ENCODE results near the gene HNF1B. TPM values are rescaled to one million over a fixed set of nuclear protein-coding genes. Genes with fewer than 3 reads are reported as not detected.
"Not testable (repeated sequence)": the region's sequence is repeated elsewhere in the genome, so short reads cannot be mapped to it uniquely, and the experiment has no call there.

The HNF1B gene
- total RNA-seq (2014; rRNA removed; shearing (Covaris generic)) = 66.0 and 91.4 TPM in 2 replicates

GRCh38 chr17:37744961-37745800 is at the start of gene HNF1B:
Gene HNF1B (minus strand): TSS chr17:37745059. CDS start chr17:37744884, 175 bp downstream.
- peak; percentile 92 for DNase-seq (ENCODE audit: low spot score)

- DNase-seq (ENCODE audit: low spot score) = no peak
Measured at GRCh38 chr17:37792787-37793186, 47.9 kb upstream of the HNF1B start.

GRCh38 chr17:37791447-37792399 is 46.9 kb upstream of the HNF1B start:
- peak; percentile 85 for DNase-seq (ENCODE audit: low spot score)

GRCh38 chr17:37789771-37790541 is 45.1 kb upstream of the HNF1B start:
- no peak for DNase-seq (ENCODE audit: low spot score)

- DNase-seq (ENCODE audit: low spot score) = no peak
Measured at GRCh38 chr17:37789021-37789565, 44.2 kb upstream of the HNF1B start.

- DNase-seq (ENCODE audit: low spot score) = no peak
Measured at GRCh38 chr17:37788526-37788925, 43.7 kb upstream of the HNF1B start.

GRCh38 chr17:37787055-37787757 is 42.3 kb upstream of the HNF1B start:
- peak; percentile 96 for DNase-seq (ENCODE audit: low spot score)

- DNase-seq (ENCODE audit: low spot score) = peak; percentile 34
Measured at GRCh38 chr17:37786481-37786880, 41.6 kb upstream of the HNF1B start.

GRCh38 chr17:37782460-37782859 is 37.6 kb upstream of the HNF1B start:
- DNase-seq (ENCODE audit: low spot score) = not testable (repeated sequence)

- no peak for DNase-seq (ENCODE audit: low spot score)
Measured at GRCh38 chr17:37781451-37781850, 36.6 kb upstream of the HNF1B start.

GRCh38 chr17:37779554-37779953 is 34.7 kb upstream of the HNF1B start:
- DNase-seq (ENCODE audit: low spot score) = no peak

GRCh38 chr17:37774504-37774903 is 29.6 kb upstream of the HNF1B start:
- DNase-seq (ENCODE audit: low spot score) = no peak

- DNase-seq (ENCODE audit: low spot score) = no peak
Measured at GRCh38 chr17:37772982-37773381, 28.1 kb upstream of the HNF1B start.

GRCh38 chr17:37770631-37771518 is 26.0 kb upstream of the HNF1B start:
- peak; percentile 99 for DNase-seq (ENCODE audit: low spot score)

- no peak for DNase-seq (ENCODE audit: low spot score)
Measured at GRCh38 chr17:37769050-37769449, 24.2 kb upstream of the HNF1B start.

- DNase-seq (ENCODE audit: low spot score) = no peak
Measured at GRCh38 chr17:37768438-37768837, 23.6 kb upstream of the HNF1B start.

- peak; percentile 81 for DNase-seq (ENCODE audit: low spot score)
Measured at GRCh38 chr17:37766971-37767370, 22.1 kb upstream of the HNF1B start.

GRCh38 chr17:37764383-37764782 is 19.5 kb upstream of the HNF1B start:
- DNase-seq (ENCODE audit: low spot score) = no peak

- DNase-seq (ENCODE audit: low spot score) = no peak
Measured at GRCh38 chr17:37762666-37763065, 17.8 kb upstream of the HNF1B start.
